GM12864 (cell line): ENCODE data around the gene C2CD2L.

Experiments
- DNase-seq: peaks from one replicate; pipeline ENCODE4 v3.0.0-alpha.2; 2011; ENCODE audit warnings: low read depth
- H3K4me3 ChIP-seq: 2 replicates; pipeline ENCODE4 v1.5.1; 2011; ENCODE audit warnings: mild to moderate bottlenecking, low read depth, low read length, control low read depth
- CTCF ChIP-seq: IDR thresholded peaks from 2 replicates; pipeline ENCODE4 v1.5.1; 2011; ENCODE audit warnings: low read depth, mild to moderate bottlenecking, moderate library complexity, low read length, control low read depth, inconsistent platforms; ENCODE audit errors: missing control alignments

Gene C2CD2L

DNA sequence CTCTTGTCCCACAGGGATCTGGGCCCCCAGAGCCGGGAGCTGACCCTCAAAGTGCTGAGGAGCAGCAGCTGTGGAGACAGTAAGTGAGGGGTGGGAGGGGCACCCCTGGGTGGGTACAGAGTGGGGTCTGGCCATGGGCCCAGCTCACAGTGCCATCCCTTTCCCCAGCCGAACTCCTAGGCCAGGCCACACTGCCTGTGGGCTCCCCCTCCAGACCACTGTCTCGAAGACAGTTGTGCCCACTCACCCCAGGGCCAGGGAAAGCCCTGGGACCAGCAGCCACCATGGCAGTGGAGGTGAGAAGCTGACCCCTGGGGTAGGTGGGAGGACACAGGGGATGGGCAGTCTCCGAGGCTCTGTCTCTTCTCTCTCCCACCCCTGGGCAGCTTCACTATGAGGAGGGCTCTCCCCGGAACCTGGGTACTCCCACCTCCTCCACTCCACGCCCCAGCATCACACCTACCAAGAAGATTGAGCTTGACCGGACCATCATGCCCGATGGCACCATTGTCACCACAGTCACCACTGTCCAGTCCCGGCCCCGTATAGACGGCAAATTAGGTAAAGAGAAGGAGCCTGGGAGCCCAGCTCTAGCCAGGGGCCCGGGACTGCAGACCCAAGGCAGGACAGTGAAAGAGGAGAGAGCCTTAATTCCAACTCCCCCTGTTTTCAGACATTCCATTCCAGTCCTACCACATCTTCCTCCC, 5.3 kb downstream of the C2CD2L start:
- no peak for DNase-seq
- H3K4me3 ChIP-seq = no peak overlapping the region
- no peak for TF ChIP-seq CTCF

DNA sequence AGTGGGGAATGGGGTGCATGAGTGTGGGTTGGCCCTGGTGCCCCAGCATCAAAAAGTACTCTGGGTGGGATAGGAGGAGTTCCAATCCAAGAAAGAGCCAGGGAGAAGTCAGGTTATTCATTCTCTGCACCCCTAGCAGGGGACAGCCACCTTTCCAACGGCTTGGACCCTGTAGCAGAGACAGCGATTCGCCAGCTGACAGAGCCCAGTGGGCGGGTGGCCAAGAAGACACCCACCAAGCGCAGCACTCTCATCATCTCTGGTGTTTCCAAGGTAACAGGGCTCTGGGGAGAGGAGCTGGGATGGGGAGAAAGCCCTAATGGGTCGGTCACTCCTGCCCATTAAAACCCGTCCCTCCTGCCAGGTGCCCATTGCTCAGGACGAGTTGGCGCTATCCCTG, 6.6 kb downstream of the C2CD2L start:
- H3K4me3 ChIP-seq = no peak overlapping the region
- DNase-seq = no peak
- TF ChIP-seq CTCF = no peak

- no peak for DNase-seq
- no peak for TF ChIP-seq CTCF
- no peak overlapping the region for H3K4me3 ChIP-seq
Observed at GRCh38 chr11:119114351-119114750, 7.2 kb downstream of the C2CD2L start.

- DNase-seq = no peak
- no peak overlapping the region for H3K4me3 ChIP-seq
- no peak for TF ChIP-seq CTCF
Observed at GRCh38 chr11:119115484-119116234, 8.5 kb downstream of the C2CD2L start.

DNA sequence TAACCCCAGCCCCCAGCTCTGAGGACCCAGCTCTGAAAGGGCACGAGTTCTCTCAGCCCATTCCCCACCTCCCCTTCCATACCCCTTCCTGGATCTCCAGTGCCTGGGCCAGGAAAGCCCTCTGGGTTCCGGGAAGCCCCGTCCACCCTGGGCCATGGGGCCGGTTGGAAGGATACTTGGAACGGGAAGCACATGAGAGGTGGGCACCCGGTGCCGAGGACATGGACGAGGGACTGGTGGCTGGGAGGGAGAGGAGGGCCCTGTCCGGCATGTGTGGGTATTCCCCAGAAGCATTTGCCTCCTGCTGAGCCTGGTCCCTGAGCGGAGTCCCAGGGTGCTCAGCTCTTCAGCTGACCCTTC, 9.1 kb downstream of the C2CD2L start:
- no peak overlapping the region for H3K4me3 ChIP-seq
- TF ChIP-seq CTCF = no peak
- DNase-seq = no peak

DNA sequence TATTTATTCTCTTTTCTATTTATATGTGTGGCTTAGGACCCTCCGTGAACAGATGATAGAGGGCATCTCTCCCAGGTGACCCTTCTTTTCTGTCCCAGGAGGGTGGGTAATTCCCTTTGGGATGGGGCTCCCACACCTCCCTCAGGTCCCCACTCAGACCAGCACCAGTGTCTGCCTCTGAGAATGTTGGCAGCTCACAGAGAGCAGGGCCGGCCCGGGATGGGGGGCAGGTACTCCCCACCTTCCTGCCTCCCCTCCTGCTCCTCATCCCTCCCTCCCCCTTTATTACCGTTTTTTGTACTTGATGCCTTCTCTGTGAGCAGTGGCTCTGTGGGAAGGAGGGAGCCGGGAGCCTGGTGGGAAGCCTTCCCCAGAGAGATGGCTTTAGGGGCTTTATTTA, 9.5 kb downstream of the C2CD2L start:
- DNase-seq = no peak
- H3K4me3 ChIP-seq = no peak overlapping the region
- no peak for TF ChIP-seq CTCF
